GM21381 (cell line): Measurements from ENCODE around the gene SRPK2.
"Not testable (repeated sequence)": the region's sequence is repeated elsewhere in the genome, so short reads cannot be mapped to it uniquely, and the experiment has no call there.

ENCODE experiments used
- ATAC-seq: cut with Tn5 transposase; IDR thresholded peaks from one replicate; pipeline ENCODE4 v1.9.1; 2021; ENCODE audit warnings: mild to moderate bottlenecking, moderate library complexity; ENCODE audit not compliant: unreplicated experiment

SRPK2 gene

DNA sequence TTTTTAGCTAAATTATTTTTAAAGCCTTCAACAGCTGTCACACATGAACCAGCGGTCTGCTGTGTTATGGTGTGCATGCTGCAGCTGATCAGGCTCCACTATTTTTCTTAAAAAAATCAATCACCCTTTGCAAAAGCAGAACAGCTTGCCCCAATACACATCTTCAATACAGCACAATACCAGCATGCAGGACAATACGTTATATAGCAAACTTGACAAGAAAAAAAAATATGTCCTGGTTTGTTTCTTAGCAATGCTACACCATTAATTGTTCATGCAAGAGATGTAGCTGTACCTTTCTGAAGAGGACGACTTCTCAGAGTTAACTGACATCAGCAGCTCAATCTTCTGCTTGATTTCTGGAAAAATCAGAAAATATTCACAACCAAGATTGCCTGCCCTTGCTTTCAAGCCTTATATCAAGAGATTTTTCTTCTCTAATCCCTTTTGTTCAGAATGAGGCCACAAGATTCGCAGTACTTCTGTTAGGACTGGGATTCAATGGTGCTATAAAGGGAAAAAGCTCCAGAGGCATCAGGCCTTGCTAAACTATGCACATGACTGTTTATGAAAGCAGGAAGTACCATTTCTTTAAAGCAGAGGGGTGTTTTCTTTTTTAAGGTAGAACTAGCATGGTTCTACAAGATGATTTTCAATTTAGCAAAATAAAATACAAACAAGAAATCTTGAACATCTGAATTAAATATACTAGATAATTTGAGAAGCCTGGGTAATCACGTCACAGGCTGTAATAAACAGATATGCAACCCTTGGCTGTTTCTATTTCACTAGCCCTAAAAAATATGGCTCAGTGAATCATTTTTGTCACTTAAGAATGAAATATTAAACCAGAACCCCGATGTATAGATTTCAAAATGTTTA lies 120.0 kb downstream of the SRPK2 start:
- ATAC-seq: no peak

GRCh38 chr7:105268056-105268455 lies 120.7 kb downstream of the SRPK2 start:
- no peak for ATAC-seq

- no peak for ATAC-seq
These were observed 121.5 kb downstream of the SRPK2 start for GRCh38 chr7:105267244-105267643.

DNA sequence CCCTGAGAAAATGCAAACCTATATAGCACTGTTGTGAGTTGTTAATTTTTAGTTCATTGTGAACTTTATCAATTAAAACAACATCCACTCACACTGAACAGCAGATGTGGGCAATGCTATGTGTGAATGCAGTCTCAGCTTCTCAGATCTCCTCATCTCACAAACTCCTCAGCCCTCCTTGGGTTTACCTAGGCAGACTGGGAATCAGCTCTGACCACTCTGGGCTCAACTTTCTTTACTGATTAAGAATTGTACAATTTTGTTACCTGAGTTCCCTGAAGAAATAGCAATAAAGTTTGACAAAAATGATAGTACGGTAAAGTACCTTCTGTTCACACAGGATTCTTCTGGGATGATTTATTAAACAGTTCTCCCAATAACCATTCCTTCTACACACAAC lies 124.0 kb downstream of the SRPK2 start:
- no peak for ATAC-seq

GRCh38 chr7:105261689-105262088 lies 127.0 kb downstream of the SRPK2 start:
- ATAC-seq: no peak

- not testable (repeated sequence) for ATAC-seq
These were observed 128.4 kb downstream of the SRPK2 start for GRCh38 chr7:105260201-105260871.

DNA sequence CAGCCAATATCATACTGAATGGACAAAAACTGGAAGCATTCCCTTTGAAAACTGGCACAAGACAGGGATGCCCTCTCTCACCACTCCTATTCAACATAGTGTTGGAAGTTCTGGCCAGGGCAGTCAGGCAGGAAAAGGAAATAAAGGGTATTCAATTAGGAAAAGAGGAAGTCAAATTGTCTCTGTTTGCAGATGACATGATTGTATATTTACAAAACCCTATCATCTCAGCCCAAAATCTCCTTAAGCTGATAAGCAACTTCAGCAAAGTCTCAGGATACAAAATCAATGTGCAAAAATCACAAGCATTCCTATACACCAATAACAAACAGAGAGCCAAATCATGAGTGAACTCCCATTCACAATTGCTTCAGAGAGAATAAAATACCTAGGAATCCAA lies 129.8 kb downstream of the SRPK2 start:
- ATAC-seq: not testable (repeated sequence)

DNA sequence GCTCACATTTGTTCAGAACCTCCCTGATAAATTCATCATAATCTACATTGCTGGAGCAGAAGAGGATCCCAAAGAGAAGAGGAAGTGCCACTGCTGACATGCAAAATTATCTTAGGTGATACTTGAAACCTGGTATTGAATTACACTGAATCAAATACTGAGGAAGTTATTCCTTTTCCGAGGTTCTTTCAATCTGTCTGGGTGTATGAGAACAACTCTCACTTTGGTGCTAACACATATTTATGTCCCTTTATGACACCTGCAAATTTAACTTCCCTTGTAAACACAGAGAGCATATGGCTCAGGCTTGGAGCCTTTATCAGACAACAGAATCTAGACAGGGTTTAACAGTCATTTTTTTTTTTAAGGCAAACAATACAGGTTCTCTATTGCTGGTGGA lies 131.4 kb downstream of the SRPK2 start:
- ATAC-seq: no peak

GRCh38 chr7:105256761-105257231 lies 131.9 kb downstream of the SRPK2 start:
- no peak for ATAC-seq

DNA sequence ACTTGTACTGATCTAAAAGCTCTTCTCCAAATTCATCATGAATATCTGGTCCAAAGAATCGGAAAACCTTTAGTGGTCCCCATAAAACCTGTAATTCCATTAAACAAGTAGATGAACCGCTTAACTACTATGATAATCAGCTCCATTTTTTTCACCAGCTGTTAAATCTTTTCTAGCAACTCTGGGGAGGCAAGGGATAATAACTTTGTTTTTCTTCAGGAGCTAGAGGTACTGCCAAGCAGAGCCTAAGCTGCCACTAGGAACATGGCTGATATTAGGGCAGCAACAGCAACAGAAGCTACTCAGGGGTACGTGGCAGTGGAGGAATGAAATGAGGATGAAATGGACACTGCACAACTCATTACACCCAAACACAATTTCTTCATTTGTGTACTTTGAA lies 138.0 kb downstream of the SRPK2 start:
- ATAC-seq: no peak

DNA sequence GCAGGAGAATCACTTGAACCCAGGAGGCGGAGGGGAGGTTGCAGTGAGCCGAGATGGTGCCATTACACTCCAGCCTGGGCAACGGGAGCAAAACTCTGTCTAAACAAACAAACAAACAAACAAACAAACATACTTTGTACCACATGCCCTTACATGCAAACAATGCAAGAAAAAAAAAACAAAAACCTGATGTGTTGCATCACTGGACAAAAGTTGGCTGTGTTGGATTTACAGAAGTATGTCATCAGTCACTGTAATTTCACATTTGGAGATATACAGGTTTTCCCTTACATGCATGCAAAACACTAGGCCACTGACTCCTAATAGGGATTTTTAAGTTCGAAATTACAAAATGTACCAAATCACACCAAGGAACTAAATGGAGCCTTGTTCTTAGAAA lies 138.5 kb downstream of the SRPK2 start:
- no peak for ATAC-seq

- ATAC-seq: no peak
These were observed 139.5 kb downstream of the SRPK2 start for GRCh38 chr7:105249216-105249615.

GRCh38 chr7:105246679-105247078 lies 142.0 kb downstream of the SRPK2 start:
- no peak for ATAC-seq

DNA sequence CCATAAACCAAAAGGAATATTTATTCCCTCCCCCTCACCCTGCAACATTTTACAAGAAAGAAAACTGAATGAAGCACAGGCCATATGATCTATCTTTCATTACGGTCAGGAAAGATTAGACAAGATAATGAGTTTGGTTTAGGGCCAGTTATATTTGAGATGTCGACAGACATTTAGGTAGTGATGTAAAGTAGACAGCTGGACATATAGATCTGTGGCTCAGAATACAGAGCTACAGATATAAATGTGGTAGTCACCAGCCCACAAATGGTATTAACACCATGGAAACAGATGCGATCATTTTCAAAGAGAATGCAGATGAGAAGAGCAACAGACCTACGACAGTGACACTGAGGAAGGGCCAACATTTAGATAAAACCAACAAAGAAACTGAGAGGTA lies 142.5 kb downstream of the SRPK2 start:
- no peak for ATAC-seq

DNA sequence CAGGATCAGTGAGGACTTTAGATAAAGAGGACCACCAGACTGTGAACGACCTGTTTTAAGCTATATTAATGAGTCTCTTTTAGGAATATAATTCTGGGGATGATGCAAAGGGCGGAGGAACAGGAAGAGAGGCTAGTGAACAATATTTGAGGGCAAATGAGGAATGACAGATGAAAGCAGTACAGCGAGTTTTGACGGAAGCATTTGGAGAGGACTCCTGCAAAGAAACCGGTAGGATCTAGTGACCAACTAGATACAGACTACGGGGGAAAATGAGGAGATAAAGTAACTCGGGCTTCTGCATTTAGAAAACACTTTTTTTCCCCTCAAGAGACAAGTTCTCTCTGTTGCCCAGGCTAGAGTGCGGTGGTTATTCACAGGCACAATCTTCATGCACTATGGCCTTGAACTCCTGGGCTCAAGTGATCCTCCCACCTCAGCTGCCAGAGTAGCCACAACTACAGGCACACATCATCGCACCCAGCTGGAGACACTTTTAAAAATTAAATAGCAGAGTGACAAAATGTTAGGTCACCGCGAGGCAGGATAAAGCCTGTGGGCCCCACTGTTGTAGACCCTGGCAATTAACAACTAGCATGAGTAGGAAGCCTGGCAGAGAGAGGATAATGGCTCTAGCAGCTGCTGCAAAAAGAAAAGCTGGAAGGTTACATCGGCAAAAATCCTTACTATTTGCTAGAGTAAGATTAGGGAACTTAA lies 143.2 kb downstream of the SRPK2 start:
- ATAC-seq: no peak

- no peak for ATAC-seq
These were observed 144.1 kb downstream of the SRPK2 start for GRCh38 chr7:105244594-105244993.

DNA sequence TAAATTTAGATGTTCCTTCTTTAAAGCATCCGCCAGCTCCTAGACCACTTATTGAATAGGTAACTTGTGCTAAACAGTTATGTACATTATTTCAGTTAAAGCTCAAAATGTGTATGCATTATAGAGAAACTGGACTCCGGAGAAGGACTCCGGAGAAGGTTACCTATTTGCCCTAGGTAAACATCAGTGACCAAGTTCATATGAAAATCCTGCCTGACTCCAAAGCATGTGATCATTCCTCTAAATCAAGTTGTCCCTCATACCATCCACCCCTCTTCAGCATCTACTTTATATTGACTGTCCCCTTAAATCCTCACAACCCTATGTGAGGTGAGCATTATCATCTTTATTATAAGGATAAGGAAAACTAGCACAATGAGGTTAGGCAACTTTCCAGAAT lies 147.5 kb downstream of the SRPK2 start:
- ATAC-seq: no peak

DNA sequence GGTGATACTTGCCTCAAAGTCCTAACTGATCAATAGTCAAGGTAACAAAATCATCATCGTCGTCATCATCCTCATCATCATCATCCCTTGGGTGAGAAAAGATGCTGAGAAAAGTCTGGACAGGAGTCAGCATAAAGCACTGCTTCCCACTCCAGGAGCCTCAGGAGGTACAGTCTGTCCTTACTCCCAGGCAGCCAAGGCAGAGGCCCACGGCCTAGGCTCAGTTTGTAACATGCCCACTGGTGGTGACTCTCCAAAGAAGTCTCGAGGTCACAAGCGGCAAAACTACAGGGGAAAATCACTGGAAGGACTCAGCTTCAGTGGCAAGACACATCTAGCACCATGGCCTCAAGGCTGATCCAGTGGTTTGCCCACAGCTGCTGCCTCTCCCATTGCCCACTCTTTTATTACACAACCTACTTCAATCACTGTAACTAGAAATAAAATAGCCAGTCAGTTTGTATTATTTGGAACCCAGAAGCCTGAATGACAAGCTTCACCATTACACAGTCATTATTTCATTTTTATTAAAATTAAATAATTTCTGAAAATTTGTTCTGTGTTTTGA lies 150.4 kb downstream of the SRPK2 start:
- no peak for ATAC-seq

DNA sequence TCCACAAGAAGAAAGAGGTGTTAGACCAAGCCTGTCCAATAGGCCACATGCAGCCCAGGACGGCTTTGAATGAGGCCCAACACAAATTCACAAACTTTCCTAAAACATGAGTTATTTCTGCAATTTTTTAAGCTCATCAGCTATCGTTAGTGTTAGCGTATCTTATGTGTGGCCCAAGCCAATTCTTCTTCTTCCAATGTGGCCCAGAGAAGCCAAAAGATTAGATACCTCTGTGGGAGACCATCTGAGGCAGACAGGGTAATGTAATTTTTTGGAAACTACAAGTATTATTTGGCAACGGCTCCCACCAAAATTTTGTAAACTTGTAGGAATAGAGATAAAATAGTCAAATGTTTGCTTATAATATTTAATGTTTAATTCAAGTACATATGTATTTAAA lies 153.8 kb downstream of the SRPK2 start:
- no peak for ATAC-seq

- ATAC-seq: not testable (repeated sequence)
These were observed 155.9 kb downstream of the SRPK2 start for GRCh38 chr7:105232829-105233291.

DNA sequence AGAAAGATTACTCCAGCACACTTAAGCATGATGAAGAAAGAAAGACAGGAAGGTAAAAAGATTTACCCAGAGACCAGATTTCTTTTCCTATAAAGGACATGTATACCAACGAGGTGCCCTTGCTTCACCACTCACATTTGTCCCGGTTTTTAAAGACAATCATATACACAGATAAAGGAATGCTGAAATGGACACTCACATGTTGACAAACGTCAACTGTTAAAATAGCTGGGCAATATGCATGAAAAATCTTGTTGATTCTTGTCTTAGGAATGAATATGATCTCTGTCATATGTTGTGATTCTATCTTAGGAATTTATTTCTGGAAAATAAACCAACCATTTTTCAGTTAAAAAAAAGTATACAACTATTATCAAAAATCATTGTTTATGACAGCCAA lies 158.2 kb downstream of the SRPK2 start:
- ATAC-seq: no peak
